Keratinocyte (primary cell): ENCODE measurements around the gene ALPI. TPM values are rescaled to one million over a fixed set of nuclear protein-coding genes. Genes with fewer than 3 reads are reported as not detected.

Experiments
- DNase-seq: peaks from one replicate; pipeline ENCODE4 v3.0.0-alpha.2; 2011; ENCODE audit warnings: low read depth, missing footprints, low spot score
- FAIRE-seq: peaks from 2 replicates; lab custom pipeline; 2011; peaks lifted over from hg19 to GRCh38; lab: Jason Lieb, UNC
- H2AFZ ChIP-seq: 2 replicates; pipeline ENCODE4 v1.6.0; 2012; ENCODE audit warnings: low read length, control low read depth, inconsistent platforms; ENCODE audit not compliant: control insufficient read depth
- H3K27ac ChIP-seq: 2 replicates; pipeline ENCODE4 v1.5.1; 2011; ENCODE audit warnings: low read length; ENCODE audit not compliant: control insufficient read depth, insufficient read depth
- H3K27me3 ChIP-seq: 3 replicates; pipeline ENCODE4 v1.6.0; 2011; ENCODE audit warnings: low read length; ENCODE audit not compliant: control insufficient read depth, insufficient read depth; ENCODE audit errors: extremely low read depth
- H3K36me3 ChIP-seq, 2 experiments: 2 replicates in 1 of 2; 3 replicates in 1 of 2; pipeline ENCODE4 v1.5.1; 2011; ENCODE audit warnings: low read length in 2 of 2, mild to moderate bottlenecking in 1 of 2; ENCODE audit not compliant: control insufficient read depth in 2 of 2, insufficient read depth in 2 of 2; ENCODE audit errors: extremely low read depth in 1 of 2
- H3K4me1 ChIP-seq: 3 replicates; pipeline ENCODE4 v1.5.1; 2011; ENCODE audit warnings: low read length; ENCODE audit not compliant: control insufficient read depth, insufficient read depth; ENCODE audit errors: extremely low read depth
- H3K4me2 ChIP-seq: 3 replicates; pipeline ENCODE4 v1.6.0; 2011; ENCODE audit warnings: low read depth, low read length; ENCODE audit not compliant: control insufficient read depth, insufficient read depth; ENCODE audit errors: extremely low read depth
- H3K4me3 ChIP-seq, 3 experiments: fragments of 200-600 bp in 1 of 3; sonication (generic) in 1 of 3; 2 replicates in 2 of 3; 3 replicates in 1 of 3; pipeline ENCODE4 v1.5.1; 2011 to 2016; ENCODE audit warnings: low read length in 3 of 3, mild to moderate bottlenecking in 3 of 3, control low read depth in 2 of 3, inconsistent platforms in 1 of 3, low read depth in 1 of 3, mixed read lengths in 1 of 3, mixed run types in 1 of 3, moderate library complexity in 1 of 3; ENCODE audit not compliant: control insufficient read depth in 2 of 3, insufficient read depth in 2 of 3; ENCODE audit errors: extremely low read depth in 1 of 3
- H3K79me2 ChIP-seq: 2 replicates; pipeline ENCODE4 v1.6.0; 2012; ENCODE audit warnings: low read length; ENCODE audit not compliant: control insufficient read depth, insufficient read depth
- H3K9ac ChIP-seq: 3 replicates; pipeline ENCODE4 v1.6.0; 2011; ENCODE audit warnings: low read length; ENCODE audit not compliant: control insufficient read depth, insufficient read depth; ENCODE audit errors: extremely low read depth
- H3K9me1 ChIP-seq: 3 replicates; pipeline ENCODE4 v1.6.0; 2011; ENCODE audit warnings: low read length; ENCODE audit not compliant: control insufficient read depth, insufficient read depth; ENCODE audit errors: extremely low read depth
- H3K9me3 ChIP-seq: 2 replicates; pipeline ENCODE4 v1.5.1; 2012; ENCODE audit warnings: low read depth, low read length; ENCODE audit not compliant: control insufficient read depth
- H4K20me1 ChIP-seq: 3 replicates; pipeline ENCODE4 v1.6.0; 2011; ENCODE audit warnings: low read length; ENCODE audit not compliant: control insufficient read depth, insufficient read depth; ENCODE audit errors: extremely low read depth
- CTCF ChIP-seq, 3 experiments: IDR thresholded peaks in 1 of 3; conservative IDR thresholded peaks in 1 of 3; optimal IDR thresholded peaks in 1 of 3; 2 replicates in 2 of 3; 3 replicates in 1 of 3; pipeline versions ENCODE3 to v1.5.1; 2011; ENCODE audit warnings: low read length in 3 of 3, mild to moderate bottlenecking in 3 of 3, moderate library complexity in 2 of 3, control low read depth in 1 of 3, inconsistent platforms in 1 of 3; ENCODE audit not compliant: insufficient read depth in 2 of 3; ENCODE audit errors: extremely low read depth in 1 of 3
- EZH2 ChIP-seq: IDR thresholded peaks from one replicate; pipeline ENCODE4 v1.6.1; 2012; ENCODE audit warnings: inconsistent platforms, mild to moderate bottlenecking, low read length, moderate library complexity
- dilution Hi-C: fragments of 300-500 bp; cut with MboI; formaldehyde crosslinking; loops from one replicate; pipeline ENCODE4 v1.7.0; 2020; ENCODE audit warnings: low sequenced_read_pairs; ENCODE audit not compliant: extremely low pct_ligation_motif_present
- polyA plus RNA-seq, 5 experiments: library from polyadenylated mRNA; depleted of rRNA in 3 of 5; stranded (reverse) in 3 of 5; stranded (forward) in 1 of 5; unstranded in 1 of 5; fragments of >200 nt; gene quantifications; 1 replicate in 1 of 5; 2 replicates in 3 of 5; 3 replicates in 1 of 5; pipeline versions ENCODE4 v1.2.1 to v1.2.3, GENCODE V29; 2011 to 2012; ENCODE audit warnings: missing spikeins in 2 of 5, low read depth in 1 of 5, low replicate concordance in 1 of 5

Gene ALPI
- polyA plus RNA-seq, 1 donor (not counting 4 experiments of a cell fraction or from before 2014, with no cell fraction given) = not detected

- no peak overlapping the region for H3K4me3 ChIP-seq
- H3K4me2 ChIP-seq = no peak overlapping the region
- DNase-seq (no peak), FAIRE-seq (no peak)
- no peaks in the 10 kb centered on the region for H3K36me3 ChIP-seq
- H3K9ac ChIP-seq = no peak overlapping the region
- no peaks in the 10 kb centered on the region for H3K9me1 ChIP-seq
- no peaks in the 10 kb centered on the region for H3K79me2 ChIP-seq
- peaks cover 9% of the 10 kb centered on the region for H3K27me3 ChIP-seq
- no peaks in the 10 kb centered on the region for H3K4me1 ChIP-seq
- dilution Hi-C loops = no loop called here
- no peaks in the 10 kb centered on the region for H3K9me3 ChIP-seq
- no peak for TF ChIP-seq EZH2
- no peak for TF ChIP-seq CTCF (optimal IDR thresholded peaks at IDR 0.05 in 1 of 3, IDR thresholded peaks at IDR 0.05 in 1 of 3, conservative IDR thresholded peaks at IDR 0.05 in 1 of 3; ENCODE audit: extremely low read depth in 1 of 3, insufficient read depth in 2 of 3, low read length in 3 of 3)
- H2AFZ ChIP-seq = no peak overlapping the region
- H4K20me1 ChIP-seq = no peaks in the 10 kb centered on the region
- no peak overlapping the region for H3K27ac ChIP-seq
Measured at GRCh38 chr2:232493701-232494474, 37.9 kb downstream of the ALPI start.

- Histone ChIP-seq H3K9me1 (no peaks in the 10 kb centered on the region), H3K4me3 (no peak overlapping the region), H3K4me2 (no peak overlapping the region), H4K20me1 (no peaks in the 10 kb centered on the region), H3K27ac (no peak overlapping the region), H3K36me3 (no peaks in the 10 kb centered on the region), H3K79me2 (no peaks in the 10 kb centered on the region), H3K4me1 (no peaks in the 10 kb centered on the region), H3K27me3 (peaks cover 2% of the 10 kb centered on the region), H3K9ac (no peak overlapping the region), H3K9me3 (no peaks in the 10 kb centered on the region), H2AFZ (no peak overlapping the region)
- no peak for TF ChIP-seq CTCF (optimal IDR thresholded peaks at IDR 0.05 in 1 of 3, IDR thresholded peaks at IDR 0.05 in 1 of 3, conservative IDR thresholded peaks at IDR 0.05 in 1 of 3; ENCODE audit: extremely low read depth in 1 of 3, insufficient read depth in 2 of 3, low read length in 3 of 3)
- TF ChIP-seq EZH2 = no peak
- FAIRE-seq = no peak
- dilution Hi-C loops = no loop called here
- DNase-seq = no peak
Measured at GRCh38 chr2:232494542-232494941, 38.6 kb downstream of the ALPI start.
